Sigmoid colon (tissue), 7 donors: ENCODE measurements around the gene RIMBP2. TPM values are rescaled to one million over a fixed set of nuclear protein-coding genes. Genes with fewer than 3 reads are reported as not detected.

Source experiments
- DNase-seq: peaks from one replicate; pipeline ENCODE4 v3.0.0-alpha.2; 2019
- H3K27ac ChIP-seq, 4 donors: fragments of 200-600 bp; sonication (generic); one replicate each; pipeline ENCODE4 v1.5.1; 2016 to 2019; ENCODE audit warnings: mild to moderate bottlenecking in 1 of 4
- H3K27me3 ChIP-seq, 3 donors: fragments of 200-600 bp; sonication (generic); one replicate each; pipeline ENCODE4 v1.5.1; 2019; ENCODE audit warnings: mild to moderate bottlenecking in 1 of 3
- H3K36me3 ChIP-seq, 4 donors: fragments of 200-600 bp; sonication (generic); one replicate each; pipeline ENCODE4 v1.5.1; 2016 to 2019
- H3K4me1 ChIP-seq, 4 donors: fragments of 200-600 bp; sonication (generic); one replicate each; pipeline ENCODE4 v1.5.1; 2017 to 2019
- H3K4me3 ChIP-seq, 4 donors: fragments of 200-600 bp; sonication (generic); one replicate each; pipeline ENCODE4 v1.5.1; 2017 to 2019; ENCODE audit warnings: mild to moderate bottlenecking in 2 of 4, moderate library complexity in 1 of 4
- H3K9me3 ChIP-seq, 4 donors: fragments of 200-600 bp in 3 of 4; sonication (generic) in 3 of 4; one replicate each; pipeline versions ENCODE4 v1.5.1 to v1.6.1; 2013 to 2019
- CTCF ChIP-seq, 4 experiments: fragments of 450-650 bp in 3 of 4; fragments of 200-600 bp in 1 of 4; IDR thresholded peaks; one replicate each; pipeline ENCODE4 v1.5.1; 2016 to 2019; ENCODE audit warnings: antibody characterized with exemption in 4 of 4, mild to moderate bottlenecking in 3 of 4, moderate library complexity in 2 of 4
- EP300 ChIP-seq, 4 donors: sonication (generic); formaldehyde crosslinking; IDR thresholded peaks; one replicate each; pipeline ENCODE4 v1.6.1; 2017; ENCODE audit warnings: antibody characterized with exemption in 4 of 4
- POLR2A ChIP-seq, 2 donors: fragments of 450-650 bp; IDR thresholded peaks; one replicate each; pipeline ENCODE4 v1.6.1; 2016; ENCODE audit warnings: antibody characterized with exemption in 2 of 2, mild to moderate bottlenecking in 2 of 2, moderate library complexity in 2 of 2
- POLR2AphosphoS5 ChIP-seq, 4 donors: sonication (generic); formaldehyde crosslinking; IDR thresholded peaks; one replicate each; pipeline ENCODE4 v1.6.1; 2017; ENCODE audit warnings: antibody characterized with exemption in 4 of 4
- WGBS, 2 donors: extraction: QIAGEN DNeasy Blood & Tissue Kit; methylation state at CpG; one replicate each; pipeline ENCODE4 v1.1.7; 2013; 5-methylcytosine and 5-hydroxymethylcytosine counted together
- intact Hi-C: fragments of 100-400 bp; cut with DNase I; formaldehyde crosslinking; loops from one replicate; pipeline ENCODE4 v1.15.1; 2023
- polyA plus RNA-seq, 3 donors: library from polyadenylated mRNA; stranded (reverse); fragments of 200-250 nt; gene quantifications; one replicate each; pipeline ENCODE4 v1.2.3, GENCODE V29; 2013
- total RNA-seq, 4 donors: library from RNA; depleted of rRNA; stranded (reverse); fragments of >200 nt; gene quantifications; one replicate each; pipeline ENCODE4 v1.1.0, GENCODE V29; 2016
- donor health status: healthy with polysubstance abuse.
- donor health status: Bipolar disorder and iron deficiency.
- donor health status: healthy.

Gene RIMBP2
- total and polyA plus RNA-seq, 7 donors = under 0.01 to 5.5 (median 1.4) TPM

DNA sequence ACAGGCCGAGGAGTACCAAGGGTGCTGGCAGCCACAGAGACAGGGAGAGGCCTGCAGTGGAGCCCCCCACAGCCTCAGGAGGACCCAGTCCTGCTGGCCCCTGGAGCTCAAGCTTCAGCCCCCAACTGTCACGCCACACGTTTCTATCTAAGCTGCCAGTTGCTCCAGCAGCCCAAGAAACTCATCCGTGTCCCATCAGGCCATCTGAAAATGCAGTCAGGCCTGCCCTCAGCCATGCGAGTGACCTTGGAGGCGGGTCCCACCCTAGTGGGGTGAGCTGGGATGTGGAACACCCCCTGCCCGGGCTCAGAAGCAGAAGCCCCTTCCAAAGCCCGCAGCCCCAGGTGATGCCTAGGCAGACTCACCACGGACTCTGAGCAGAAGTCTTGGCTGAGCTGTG lies 158.9 kb downstream of the RIMBP2 start:
- Histone ChIP-seq H3K4me1 (no peaks in the 10 kb centered on the region), H3K36me3 (no peaks in the 10 kb centered on the region), H3K9me3 (no peaks in the 10 kb centered on the region), H3K4me3 (no peak overlapping the region), H3K27me3 (peaks cover 0 to 4% (median 0%) of the 10 kb centered on the region in 3 donors), H3K27ac (no peak overlapping the region)
- DNase-seq = no peak
- 32 to 77% methylated on average over 9 of the region's 9 CpGs for WGBS, 2 donors
- intact Hi-C loops = no loop called here
- TF ChIP-seq EP300 (IDR thresholded peaks at IDR 0.05) (no peak), POLR2AphosphoS5 (IDR thresholded peaks at IDR 0.05) (no peak), CTCF (IDR thresholded peaks at IDR 0.05) (no peak), POLR2A (IDR thresholded peaks at IDR 0.05) (no peak)

DNA sequence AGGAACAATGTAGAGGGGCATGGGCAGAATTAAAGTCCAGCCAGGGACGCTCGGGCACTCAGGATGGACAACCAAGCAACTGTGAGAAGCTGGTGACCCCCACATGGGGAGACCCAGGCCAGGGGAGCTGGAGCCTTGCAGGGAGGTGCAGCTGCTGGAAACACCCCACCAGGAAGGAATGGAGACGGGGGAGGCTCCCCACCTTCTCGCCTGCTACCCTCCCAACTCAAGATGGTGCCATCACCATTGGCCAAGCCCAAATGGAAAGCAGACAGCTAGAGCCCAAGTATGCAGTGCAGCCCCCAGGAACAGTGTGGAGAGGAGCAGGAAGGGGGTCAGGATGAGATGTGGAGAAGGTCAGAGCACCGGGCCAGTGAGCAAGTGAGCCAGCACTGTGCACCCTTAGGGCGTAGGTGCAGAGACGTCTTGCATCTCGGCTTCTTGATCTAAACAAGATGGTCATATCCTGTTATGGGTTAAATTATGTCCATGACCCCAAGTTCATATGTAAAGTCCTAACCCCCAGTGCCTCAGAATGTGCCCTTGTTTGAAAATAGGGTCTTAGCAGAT lies 159.5 kb downstream of the RIMBP2 start:
- WGBS, 2 donors = 86 to 90% methylated on average over 8 of the region's 8 CpGs
- TF ChIP-seq POLR2A (IDR thresholded peaks at IDR 0.05) (no peak), POLR2AphosphoS5 (IDR thresholded peaks at IDR 0.05) (no peak), EP300 (IDR thresholded peaks at IDR 0.05) (no peak), CTCF (IDR thresholded peaks at IDR 0.05) (no peak)
- intact Hi-C loops = no loop called here
- peaks cover 0 to 4% (median 0%) of the 10 kb centered on the region in 3 donors for H3K27me3 ChIP-seq
- H3K36me3 ChIP-seq = no peaks in the 10 kb centered on the region
- no peak overlapping the region for H3K27ac ChIP-seq
- H3K4me1 ChIP-seq = no peaks in the 10 kb centered on the region
- H3K9me3 ChIP-seq = no peaks in the 10 kb centered on the region
- no peak overlapping the region for H3K4me3 ChIP-seq
- DNase-seq = no peak

DNA sequence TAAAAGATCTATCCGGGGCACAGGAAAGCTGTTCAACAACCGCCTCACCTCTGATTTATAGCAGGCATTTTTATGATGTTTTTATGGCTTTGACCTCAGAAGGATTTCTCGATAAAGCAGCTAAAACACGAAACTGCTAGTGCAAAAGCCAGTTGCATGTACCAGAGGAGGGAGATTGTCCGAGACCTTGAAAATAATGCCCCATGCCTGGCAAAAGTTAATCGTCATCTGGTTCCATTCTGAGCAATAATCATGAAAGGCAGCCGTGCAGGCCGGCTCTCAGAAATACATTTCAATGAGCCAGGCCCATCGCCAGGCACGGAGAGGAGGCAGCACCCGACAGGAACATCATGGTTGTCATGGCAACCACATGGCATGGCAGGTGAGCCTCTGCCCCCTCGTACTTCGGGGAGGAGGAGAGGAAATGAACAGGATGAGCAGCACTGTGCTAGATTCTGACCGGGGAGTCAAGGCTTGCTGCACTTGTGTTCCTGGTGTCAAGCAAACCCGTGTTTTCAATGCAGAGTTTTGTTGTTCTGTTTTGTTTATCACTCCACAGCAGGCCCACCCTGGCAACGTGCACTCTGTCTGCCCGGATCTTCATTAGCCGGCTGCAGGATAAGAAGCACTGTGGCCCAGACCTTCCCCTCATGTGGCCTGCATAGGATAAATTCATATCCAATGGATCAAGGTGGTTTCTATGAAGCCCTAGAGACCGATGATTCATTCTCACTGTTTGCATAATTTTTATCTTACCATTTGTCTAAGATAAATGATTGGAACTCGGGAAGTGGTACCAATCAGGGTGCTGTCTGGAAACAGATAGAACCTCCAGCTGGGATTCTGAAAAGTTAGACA lies 160.2 kb downstream of the RIMBP2 start:
- H3K9me3 ChIP-seq = peaks cover 0 to 2% (median 0%) of the 10 kb centered on the region in 4 donors
- intact Hi-C loops = no loop called here
- TF ChIP-seq EP300 (IDR thresholded peaks at IDR 0.05) (no peak), POLR2A (IDR thresholded peaks at IDR 0.05) (no peak), POLR2AphosphoS5 (IDR thresholded peaks at IDR 0.05) (no peak), CTCF (IDR thresholded peaks at IDR 0.05) (no peak)
- peaks cover 0 to 4% (median 0%) of the 10 kb centered on the region in 3 donors for H3K27me3 ChIP-seq
- no peaks in the 10 kb centered on the region for H3K4me1 ChIP-seq
- no peak overlapping the region for H3K4me3 ChIP-seq
- WGBS, 2 donors = 9 to 30% methylated on average over 20 of the region's 20 CpGs
- no peak for DNase-seq
- H3K36me3 ChIP-seq = no peaks in the 10 kb centered on the region
- H3K27ac ChIP-seq = no peak overlapping the region

DNA sequence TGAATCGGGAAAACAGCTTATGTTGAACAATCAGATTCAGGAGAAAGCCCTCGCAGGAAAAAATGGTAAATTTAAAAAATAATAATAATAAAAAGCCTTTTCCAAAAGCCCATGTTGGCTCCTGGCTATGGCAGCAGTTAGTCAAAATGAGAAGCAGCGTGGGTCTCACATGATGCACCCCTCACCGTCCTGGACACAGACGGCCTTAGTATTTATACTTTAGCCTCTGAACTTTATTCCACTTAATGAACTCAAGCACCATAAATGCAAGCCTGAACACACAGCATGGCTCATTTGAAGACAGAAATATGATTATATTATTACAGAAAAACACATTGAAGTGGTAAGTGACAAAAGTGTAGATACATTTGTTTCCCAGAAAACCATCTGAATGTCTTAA lies 160.9 kb downstream of the RIMBP2 start:
- H3K4me3 ChIP-seq = no peak overlapping the region
- H3K4me1 ChIP-seq = no peaks in the 10 kb centered on the region
- intact Hi-C loops = no loop called here
- WGBS, 2 donors = 20 to 44% methylated on average over 5 of the region's 5 CpGs
- no peak for DNase-seq
- no peak overlapping the region for H3K27ac ChIP-seq
- peaks cover 0 to 2% (median 0%) of the 10 kb centered on the region in 4 donors for H3K9me3 ChIP-seq
- TF ChIP-seq CTCF (IDR thresholded peaks at IDR 0.05) = no peak
- TF ChIP-seq POLR2AphosphoS5 (IDR thresholded peaks at IDR 0.05) = no peak
- TF ChIP-seq POLR2A (IDR thresholded peaks at IDR 0.05) = no peak
- no peak for TF ChIP-seq EP300 (IDR thresholded peaks at IDR 0.05)
- peaks cover 0 to 4% (median 0%) of the 10 kb centered on the region in 3 donors for H3K27me3 ChIP-seq
- H3K36me3 ChIP-seq = no peaks in the 10 kb centered on the region
